KMS-11 (cell line): Measurements from ENCODE around the gene NLRP2B.
A peak's percentile ranks its signal among the peaks of the same experiment; 100 is the strongest.
"Not testable (repeated sequence)": the region's sequence is repeated elsewhere in the genome, so short reads cannot be mapped to it uniquely, and the experiment has no call there.

Source experiments
- H2AFZ ChIP-seq: fragments of 200-600 bp; sonication (generic); 2 replicates; pipeline ENCODE4 v1.6.1; 2016; ENCODE audit warnings: antibody characterized with exemption, mixed run types, low read depth
- H3K27ac ChIP-seq: fragments of 200-600 bp; sonication (generic); 2 replicates; pipeline ENCODE4 v1.6.1; 2016; ENCODE audit warnings: mild to moderate bottlenecking, mixed run types
- H3K27me3 ChIP-seq: fragments of 200-600 bp; sonication (generic); 2 replicates; pipeline ENCODE4 v1.6.1; 2017; ENCODE audit warnings: mild to moderate bottlenecking, low read depth, mixed run types, moderate library complexity; ENCODE audit not compliant: insufficient read depth
- H3K36me3 ChIP-seq: fragments of 200-600 bp; sonication (generic); 2 replicates; pipeline ENCODE4 v1.6.1; 2017; ENCODE audit warnings: mild to moderate bottlenecking, mixed run types; ENCODE audit not compliant: insufficient read depth
- H3K4me1 ChIP-seq: fragments of 200-600 bp; sonication (generic); 2 replicates; pipeline ENCODE4 v1.6.1; 2016; ENCODE audit warnings: mild to moderate bottlenecking, low read depth, mixed run types; ENCODE audit not compliant: poor library complexity, severe bottlenecking
- H3K4me2 ChIP-seq: fragments of 200-600 bp; sonication (generic); 2 replicates; pipeline ENCODE4 v1.7.0; 2016; ENCODE audit warnings: mild to moderate bottlenecking, mixed run types
- H3K4me3 ChIP-seq: fragments of 200-600 bp; sonication (generic); IDR thresholded peaks from 2 replicates; pipeline ENCODE4 v1.6.1; 2017; ENCODE audit warnings: low read depth, low read length, mixed read lengths; ENCODE audit not compliant: insufficient read depth
- H3K79me2 ChIP-seq: fragments of 200-600 bp; sonication (generic); 2 replicates; pipeline ENCODE4 v1.6.1; 2016; ENCODE audit warnings: low read depth, mixed run types; ENCODE audit not compliant: insufficient read depth
- H3K9ac ChIP-seq: fragments of 200-600 bp; sonication (generic); 2 replicates; pipeline ENCODE4 v1.6.1; 2016; ENCODE audit warnings: mild to moderate bottlenecking, mixed run types
- H4K20me1 ChIP-seq: fragments of 200-600 bp; sonication (generic); 2 replicates; pipeline ENCODE4 v1.6.1; 2016; ENCODE audit warnings: mild to moderate bottlenecking, mixed run types; ENCODE audit not compliant: insufficient read depth
- TF ChIP-seq, protein P1 (sequence below): fragments of 200-600 bp; sonication (generic); conservative IDR thresholded peaks from 2 replicates; pipeline ENCODE4 v1.6.1; 2017; ENCODE audit warnings: low read depth, mild to moderate bottlenecking, antibody characterized with exemption, low read length, moderate library complexity, mixed read lengths

The NLRP2B gene

GRCh38 chrX:57680160-57680559 is at the start of gene NLRP2B:
Gene NLRP2B (minus strand): TSS chrX:57680260.
- no peaks in the 10 kb centered on the region for H3K36me3 ChIP-seq
- H4K20me1 ChIP-seq, result no peaks in the 10 kb centered on the region
- no peak within 1 kb of the TSS for H2AFZ ChIP-seq
- H3K27ac ChIP-seq, result no peak within 1 kb of the TSS
- no peak within 1 kb of the TSS for H3K4me3 ChIP-seq
- H3K4me1 ChIP-seq, result peaks cover 66% of the 10 kb centered on the region
- TF ChIP-seq, protein P1, sequence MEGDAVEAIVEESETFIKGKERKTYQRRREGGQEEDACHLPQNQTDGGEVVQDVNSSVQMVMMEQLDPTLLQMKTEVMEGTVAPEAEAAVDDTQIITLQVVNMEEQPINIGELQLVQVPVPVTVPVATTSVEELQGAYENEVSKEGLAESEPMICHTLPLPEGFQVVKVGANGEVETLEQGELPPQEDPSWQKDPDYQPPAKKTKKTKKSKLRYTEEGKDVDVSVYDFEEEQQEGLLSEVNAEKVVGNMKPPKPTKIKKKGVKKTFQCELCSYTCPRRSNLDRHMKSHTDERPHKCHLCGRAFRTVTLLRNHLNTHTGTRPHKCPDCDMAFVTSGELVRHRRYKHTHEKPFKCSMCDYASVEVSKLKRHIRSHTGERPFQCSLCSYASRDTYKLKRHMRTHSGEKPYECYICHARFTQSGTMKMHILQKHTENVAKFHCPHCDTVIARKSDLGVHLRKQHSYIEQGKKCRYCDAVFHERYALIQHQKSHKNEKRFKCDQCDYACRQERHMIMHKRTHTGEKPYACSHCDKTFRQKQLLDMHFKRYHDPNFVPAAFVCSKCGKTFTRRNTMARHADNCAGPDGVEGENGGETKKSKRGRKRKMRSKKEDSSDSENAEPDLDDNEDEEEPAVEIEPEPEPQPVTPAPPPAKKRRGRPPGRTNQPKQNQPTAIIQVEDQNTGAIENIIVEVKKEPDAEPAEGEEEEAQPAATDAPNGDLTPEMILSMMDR, result no peak
- peak within 1 kb of the TSS; percentile 83; the same call in 1 of the 2 replicates for H3K4me2 ChIP-seq
- no peaks in the 10 kb centered on the region for H3K79me2 ChIP-seq
- H3K9ac ChIP-seq, result no peak within 1 kb of the TSS
- no peaks in the 10 kb centered on the region for H3K27me3 ChIP-seq

- H3K9ac ChIP-seq, H3K4me2 ChIP-seq, H3K79me2 ChIP-seq, H3K36me3 ChIP-seq, H3K4me1 ChIP-seq, H2AFZ ChIP-seq, H4K20me1 ChIP-seq, H3K4me3 ChIP-seq, H3K27ac ChIP-seq, H3K27me3 ChIP-seq: not testable (repeated sequence)
These were observed 45.9 kb upstream of the NLRP2B start for GRCh38 chrX:57725995-57726394.

GRCh38 chrX:57681341-57681740 is 1.3 kb upstream of the NLRP2B start:
- Histone ChIP-seq H3K79me2 (no peaks in the 10 kb centered on the region), H3K27ac (no peak overlapping the region; the same call in 1 of the 2 replicates), H2AFZ (no peak overlapping the region), H3K36me3 (no peaks in the 10 kb centered on the region), H3K4me2 (peak overlapping the region; percentile 83; the same call in 1 of the 2 replicates), H4K20me1 (no peaks in the 10 kb centered on the region), H3K4me1 (peaks cover 60% of the 10 kb centered on the region), H3K4me3 (no peak overlapping the region), H3K9ac (no peak overlapping the region), H3K27me3 (no peaks in the 10 kb centered on the region)
- TF ChIP-seq, protein P1, result no peak

DNA sequence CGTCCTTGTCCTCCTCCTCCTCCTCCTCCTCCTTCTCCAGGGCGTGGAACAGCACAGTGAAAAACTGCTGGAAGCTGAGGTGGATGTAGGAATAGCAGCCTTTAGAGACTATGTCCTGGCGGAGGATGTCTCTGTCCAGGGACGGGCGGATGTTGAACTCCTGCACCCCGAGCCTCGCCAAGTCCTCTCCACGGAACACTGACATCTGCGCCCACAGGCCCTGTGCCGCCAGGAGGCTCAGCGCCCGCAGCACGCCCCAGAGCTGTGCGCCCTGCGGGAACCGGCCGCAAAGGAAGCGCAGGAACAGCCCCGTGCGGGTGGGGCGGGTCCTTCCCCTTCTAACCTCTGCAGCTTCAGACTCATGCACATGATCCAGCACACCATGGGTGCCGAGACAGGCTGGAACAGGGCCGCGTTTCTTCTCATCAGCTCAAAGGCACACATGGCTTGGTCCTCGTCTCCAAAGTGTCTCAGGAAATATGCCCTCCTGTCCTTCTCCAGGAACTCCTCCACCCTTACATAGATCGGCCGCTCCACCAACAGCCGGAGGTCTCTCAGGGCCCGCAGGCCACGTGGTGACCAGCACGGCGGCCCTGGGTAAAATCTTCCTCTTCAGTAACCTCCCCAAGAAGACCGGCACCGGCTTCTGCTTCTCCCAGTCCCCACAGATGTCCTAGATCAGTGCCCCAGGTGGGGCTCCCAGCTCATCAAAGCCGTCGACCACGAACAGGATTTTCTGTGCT is 1.2 kb downstream of the NLRP2B start:
- Histone ChIP-seq H3K4me1 (peaks cover 62% of the 10 kb centered on the region), H3K79me2 (no peaks in the 10 kb centered on the region), H2AFZ (no peak overlapping the region), H3K4me3 (no peak overlapping the region), H4K20me1 (no peaks in the 10 kb centered on the region), H3K4me2 (peak overlapping the region; percentile 80), H3K36me3 (no peaks in the 10 kb centered on the region), H3K27ac (no peak overlapping the region), H3K9ac (no peak overlapping the region), H3K27me3 (no peaks in the 10 kb centered on the region)
- TF ChIP-seq, protein P1, result no peak
